ENCODE measurements around the gene FOXP2.

The FOXP2 gene

DNA sequence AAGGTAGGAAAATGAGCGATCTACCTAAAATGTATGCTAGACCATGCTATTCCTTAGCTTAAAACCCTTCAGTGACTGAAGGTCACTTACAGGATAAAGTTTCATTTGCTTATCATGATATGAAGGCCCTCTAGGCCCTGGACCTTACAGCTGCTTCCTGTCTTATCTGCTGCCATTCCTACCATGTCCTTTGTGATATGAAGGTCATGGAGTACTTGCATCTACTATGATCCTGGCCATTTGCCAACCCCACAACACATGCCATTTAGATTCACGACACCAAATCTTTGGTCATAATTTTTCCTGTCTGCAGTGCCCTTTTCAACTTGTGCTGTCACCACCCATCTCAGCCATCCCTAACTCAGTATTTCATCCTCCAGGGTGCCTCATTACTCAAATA is 325.5 kb downstream of the FOXP2 start:
- DNase-seq: no peak

DNA sequence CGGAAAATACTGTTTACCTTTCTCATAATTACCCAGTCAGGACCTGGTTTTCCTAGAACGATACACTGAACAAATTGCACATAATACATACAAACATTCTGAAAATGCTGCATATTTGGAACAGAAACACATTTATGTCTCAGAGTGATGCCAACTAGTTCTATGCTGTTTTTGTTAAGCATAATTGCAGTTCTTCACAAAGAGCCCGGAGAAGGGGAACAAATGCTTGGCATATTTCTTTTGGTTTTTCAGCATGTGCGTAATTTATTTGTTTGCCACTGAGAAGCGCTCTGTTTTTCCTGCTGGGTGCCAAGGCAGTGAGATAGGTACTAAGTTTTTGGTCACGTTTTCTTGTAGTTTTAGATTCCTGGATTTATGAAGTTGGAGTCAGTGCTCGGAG is 326.3 kb downstream of the FOXP2 start:
- no peak for DNase-seq

DNA sequence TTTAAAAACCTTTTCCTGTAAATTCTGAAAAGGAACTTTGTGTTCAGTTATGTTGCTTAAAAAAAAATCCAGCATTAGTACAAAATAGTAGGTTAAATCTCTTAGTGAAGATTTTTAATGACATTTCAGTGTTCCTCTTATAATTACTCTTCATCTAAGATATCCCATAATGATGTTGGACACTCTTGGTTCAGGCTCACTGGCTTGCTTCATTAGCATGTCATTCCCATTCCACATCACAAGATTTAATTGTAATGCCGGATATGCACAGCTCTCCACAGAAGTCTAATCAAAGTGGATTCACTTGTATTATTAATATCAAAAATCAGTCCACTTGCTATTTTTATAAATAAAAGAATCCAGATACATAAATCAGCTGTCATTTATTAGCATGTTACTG is 327.3 kb downstream of the FOXP2 start:
- no peak for DNase-seq
